ENCODE measurements around the gene ADISSP.

DNA sequence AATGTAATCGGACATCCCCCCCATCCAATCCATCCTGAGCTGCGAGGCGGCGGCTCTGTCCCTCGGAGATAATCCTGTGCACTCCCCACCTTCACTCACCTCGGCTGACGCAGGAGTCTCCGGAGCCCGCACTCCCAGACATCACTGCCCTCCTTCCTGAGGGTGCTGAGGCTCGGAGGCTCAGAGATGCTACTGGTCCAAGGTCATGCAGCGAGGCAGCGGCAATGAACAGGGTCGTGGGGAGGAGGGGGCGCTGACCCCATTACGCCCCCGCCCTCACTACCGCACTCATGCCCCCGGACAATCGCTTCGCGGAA is 485 bp downstream of the ADISSP start:
- TF ChIP-seq SP2 (tag by site-specific recombination; IDR thresholded peaks at IDR 0.05) (no peak; the same call in 1 of the 2 replicates), YY1 (tag by site-specific recombination; IDR thresholded peaks at IDR 0.05) (no peak), ZNF777 (tag by site-specific recombination; IDR thresholded peaks at IDR 0.05; ENCODE audit: borderline replicate concordance) (no peak), SP3 (tag by site-specific recombination; IDR thresholded peaks at IDR 0.05) (no peak)
- TF ChIP-seq, protein P1, sequence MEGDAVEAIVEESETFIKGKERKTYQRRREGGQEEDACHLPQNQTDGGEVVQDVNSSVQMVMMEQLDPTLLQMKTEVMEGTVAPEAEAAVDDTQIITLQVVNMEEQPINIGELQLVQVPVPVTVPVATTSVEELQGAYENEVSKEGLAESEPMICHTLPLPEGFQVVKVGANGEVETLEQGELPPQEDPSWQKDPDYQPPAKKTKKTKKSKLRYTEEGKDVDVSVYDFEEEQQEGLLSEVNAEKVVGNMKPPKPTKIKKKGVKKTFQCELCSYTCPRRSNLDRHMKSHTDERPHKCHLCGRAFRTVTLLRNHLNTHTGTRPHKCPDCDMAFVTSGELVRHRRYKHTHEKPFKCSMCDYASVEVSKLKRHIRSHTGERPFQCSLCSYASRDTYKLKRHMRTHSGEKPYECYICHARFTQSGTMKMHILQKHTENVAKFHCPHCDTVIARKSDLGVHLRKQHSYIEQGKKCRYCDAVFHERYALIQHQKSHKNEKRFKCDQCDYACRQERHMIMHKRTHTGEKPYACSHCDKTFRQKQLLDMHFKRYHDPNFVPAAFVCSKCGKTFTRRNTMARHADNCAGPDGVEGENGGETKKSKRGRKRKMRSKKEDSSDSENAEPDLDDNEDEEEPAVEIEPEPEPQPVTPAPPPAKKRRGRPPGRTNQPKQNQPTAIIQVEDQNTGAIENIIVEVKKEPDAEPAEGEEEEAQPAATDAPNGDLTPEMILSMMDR (tag by site-specific recombination; IDR thresholded peaks at IDR 0.05) = no peak
